SK-MEL-5 (cell line): Measurements from ENCODE around the gene MIER2. TPM values are rescaled to one million over a fixed set of nuclear protein-coding genes. Genes with fewer than 3 reads are reported as not detected.

ENCODE experiments used
- DNase-seq: peaks from one replicate; pipeline ENCODE4 v3.0.0-alpha.2; 2016; ENCODE audit warnings: low read depth, low spot score
- in situ Hi-C: cut with HindIII; loops from 2 replicates; pipeline ENCODE4 v1.10.0; 2016; ENCODE audit warnings: low sequenced_read_pairs, high pct_unique_total_duplicates, low pct_unique_long_range_greater_than_20kb
- total RNA-seq: library from RNA; depleted of rRNA; stranded (reverse); fragments of >200 nt; shearing (Covaris generic); gene quantifications from 2 replicates; pipeline ENCODE4 v1.2.3, GENCODE V29; 2014

Gene MIER2
- total RNA-seq, 1 experiment from 2014 or later: 8.2 TPM

DNA sequence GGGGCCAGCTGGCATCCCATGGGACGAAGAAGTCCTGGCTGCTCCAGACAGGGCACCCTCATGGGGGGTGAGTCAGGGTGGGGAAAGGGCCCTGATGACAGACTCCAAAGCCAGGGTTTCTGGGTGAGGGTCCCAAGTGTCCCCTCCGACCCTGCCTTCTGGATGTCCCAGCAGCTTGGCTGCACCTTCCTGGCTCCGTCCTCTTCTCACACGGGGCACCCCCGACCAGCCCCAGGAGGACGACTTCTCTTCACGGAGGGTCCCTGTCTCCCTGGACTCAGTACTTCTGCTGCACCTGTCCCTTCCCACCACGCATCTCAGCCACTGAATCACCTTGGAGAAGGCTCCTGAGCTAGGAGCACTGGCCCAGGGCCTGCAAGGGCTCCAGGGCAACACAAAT, 19.9 kb downstream of the MIER2 start:
- no peak for DNase-seq
- in situ Hi-C loops: no loop called here

DNA sequence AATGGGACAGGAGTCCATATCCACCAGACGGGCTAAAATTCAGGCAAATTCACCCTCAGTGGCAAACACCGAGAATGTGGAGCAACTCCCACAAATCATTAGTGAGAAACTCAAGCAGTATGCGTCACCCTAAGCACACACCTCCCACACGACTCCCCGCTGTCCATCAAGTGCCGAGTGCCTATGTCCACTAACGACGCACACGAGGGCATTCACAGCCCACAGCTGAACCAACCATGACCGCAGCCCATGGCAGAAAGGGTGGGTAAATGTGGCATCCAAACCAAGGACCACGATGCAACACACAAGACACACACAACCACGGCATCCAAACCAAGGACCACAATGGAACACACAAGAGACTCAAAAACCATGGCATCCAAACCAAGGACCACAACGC, 22.0 kb downstream of the MIER2 start:
- in situ Hi-C loops: no loop called here
- DNase-seq: no peak

- in situ Hi-C loops: no loop called here
- no peak for DNase-seq
Observed at GRCh38 chr19:318509-318774, 26.2 kb downstream of the MIER2 start.

GRCh38 chr19:317710-318508, 26.7 kb downstream of the MIER2 start:
- in situ Hi-C loops: no loop called here
- no peak for DNase-seq

- in situ Hi-C loops: no loop called here
- no peak for DNase-seq
Observed at GRCh38 chr19:315811-316210, 28.8 kb downstream of the MIER2 start.

DNA sequence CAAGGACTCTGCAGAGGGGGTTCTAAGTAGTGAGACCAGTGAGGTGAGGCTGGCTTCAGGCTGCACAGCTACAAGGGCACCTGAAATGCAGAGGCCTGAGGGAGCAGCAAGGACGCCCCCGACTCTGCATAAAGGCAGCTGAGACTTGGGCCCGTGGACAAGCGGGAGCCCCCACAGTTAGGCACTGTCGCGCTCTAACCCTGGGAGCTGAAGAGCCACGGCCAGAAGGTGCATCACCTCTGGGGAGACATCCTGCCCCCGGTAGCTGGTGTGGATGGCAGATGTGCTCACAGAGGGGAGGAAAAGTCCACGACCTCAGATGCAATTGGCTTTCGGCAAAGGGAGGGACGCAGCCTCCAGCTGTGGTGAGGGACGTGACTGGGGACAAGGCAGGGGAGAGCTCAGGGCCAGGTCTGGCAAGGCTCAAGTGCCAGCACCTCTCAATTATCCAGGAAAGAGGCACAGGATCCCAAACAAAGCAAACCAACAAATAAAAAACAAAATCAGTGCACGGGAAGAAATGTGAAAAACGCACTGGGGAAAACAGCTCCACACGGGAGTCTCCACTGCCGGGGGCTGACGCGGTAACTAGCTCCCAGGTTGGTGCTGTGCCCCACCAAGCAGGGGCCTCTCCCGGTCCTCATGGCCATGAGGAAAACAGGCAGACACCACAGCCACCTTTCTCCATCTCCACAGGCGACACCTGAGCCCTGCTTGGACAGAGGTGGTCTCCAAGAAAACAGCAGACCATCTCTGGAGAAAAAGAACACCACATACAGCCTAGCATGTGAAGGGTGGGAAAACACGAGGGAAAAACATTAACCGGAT, 30.4 kb downstream of the MIER2 start:
- in situ Hi-C loops: no loop called here
- DNase-seq: no peak

GRCh38 chr19:313169-313987, 31.2 kb downstream of the MIER2 start:
- no peak for DNase-seq
- in situ Hi-C loops: no loop called here

- no peak for DNase-seq
- in situ Hi-C loops: no loop called here
Observed at GRCh38 chr19:311813-312261, 32.8 kb downstream of the MIER2 start.

- DNase-seq: no peak
- in situ Hi-C loops: no loop called here
Observed at GRCh38 chr19:310781-311496, 33.7 kb downstream of the MIER2 start.

GRCh38 chr19:310141-310651, 34.4 kb downstream of the MIER2 start:
- in situ Hi-C loops: no loop called here
- DNase-seq: no peak

DNA sequence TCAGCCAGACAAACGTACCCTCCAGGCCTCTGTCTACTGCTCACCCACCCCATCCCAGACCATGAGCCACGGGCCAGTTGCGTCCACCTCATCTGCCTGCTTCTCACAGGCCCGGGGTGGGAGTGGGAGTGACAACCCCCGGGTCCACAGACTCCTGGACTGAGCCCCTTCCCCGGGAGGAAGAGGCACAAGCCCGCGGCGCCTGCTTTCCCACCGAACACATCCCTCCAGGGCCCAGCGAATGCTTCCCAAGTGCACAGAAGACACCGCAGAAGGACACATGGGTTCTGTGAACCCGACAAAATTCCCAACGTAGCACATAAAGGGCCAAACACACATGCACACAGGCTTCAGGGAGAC, 35.4 kb downstream of the MIER2 start:
- no peak for DNase-seq
- in situ Hi-C loops: no loop called here

DNA sequence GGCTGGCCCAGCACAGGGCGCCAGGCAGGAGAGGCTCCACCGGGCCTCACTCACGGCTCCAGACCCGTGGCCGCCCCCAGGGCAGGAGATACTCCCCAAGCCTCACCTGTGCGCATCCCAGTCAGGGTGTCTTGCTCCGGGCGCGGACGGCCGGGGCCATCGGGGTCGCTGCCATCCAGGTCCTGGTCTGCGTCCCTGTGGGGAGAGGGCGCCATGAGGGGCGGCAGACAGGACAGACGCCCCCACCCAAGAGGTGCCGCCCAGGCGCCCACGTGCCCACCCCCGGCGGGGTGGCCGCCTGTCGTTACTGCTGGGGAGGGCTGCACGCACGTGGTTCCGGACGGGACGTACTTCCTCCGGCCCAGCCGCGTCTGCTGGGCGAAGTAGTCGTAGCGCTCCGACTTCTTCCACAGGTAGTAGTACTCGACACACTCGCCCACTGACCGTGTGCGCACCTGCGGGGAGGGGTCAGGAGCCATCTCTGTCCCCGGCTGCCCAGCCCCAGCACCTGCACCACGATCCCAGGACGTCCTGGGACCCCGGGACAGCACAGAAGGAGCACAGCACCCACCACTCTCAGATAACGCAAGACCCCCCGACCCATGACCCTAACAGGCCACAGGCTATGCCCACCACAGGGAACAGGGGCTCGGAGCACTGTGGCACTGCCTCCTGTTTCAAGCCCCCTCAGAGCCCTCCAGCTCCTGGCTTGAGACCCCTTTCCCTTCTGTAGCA, 36.0 kb downstream of the MIER2 start:
- in situ Hi-C loops: no loop called here
- DNase-seq: no peak

- DNase-seq: no peak
- in situ Hi-C loops: no loop called here
Observed at GRCh38 chr19:307793-308420, 36.7 kb downstream of the MIER2 start.

GRCh38 chr19:307111-307531, 37.5 kb downstream of the MIER2 start:
- no peak for DNase-seq
- in situ Hi-C loops: no loop called here

DNA sequence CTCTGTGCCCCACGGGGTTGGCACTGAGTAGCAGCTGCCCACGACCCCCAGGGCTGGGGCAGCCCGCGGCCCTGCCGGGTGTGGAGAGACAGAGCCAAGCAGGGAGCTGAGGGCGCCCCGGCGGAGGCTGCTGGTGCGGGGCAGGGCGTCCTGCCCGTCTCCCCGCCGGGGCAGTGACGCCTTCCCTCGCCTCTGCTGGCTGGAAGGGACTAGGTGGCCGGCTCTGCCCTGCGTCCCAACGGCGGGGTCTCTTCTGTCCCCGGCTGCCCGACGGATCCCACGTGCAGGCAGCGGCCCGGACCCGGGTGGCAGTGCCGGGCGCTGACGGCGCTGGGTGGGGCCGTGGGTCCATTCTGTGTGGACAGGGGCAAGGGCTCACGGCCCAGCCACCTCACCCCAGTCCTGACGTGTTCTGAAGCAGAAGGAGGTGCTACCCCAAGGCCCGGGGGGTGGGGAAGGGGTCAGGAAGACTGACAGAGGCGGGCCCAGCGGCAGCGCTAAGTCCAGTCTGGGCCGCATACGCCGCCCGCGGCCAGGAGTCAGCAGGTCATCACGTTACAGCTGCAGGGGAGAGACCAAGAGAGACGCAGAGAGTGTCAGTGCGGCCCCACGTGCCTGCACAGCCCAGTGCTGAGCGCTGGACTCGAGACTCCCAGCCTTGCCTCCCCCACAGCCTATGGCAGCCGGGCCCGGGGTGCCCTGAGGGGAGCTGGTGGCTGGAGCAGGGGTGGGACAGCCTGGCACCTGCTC, 38.3 kb downstream of the MIER2 start:
- no peak for DNase-seq
- in situ Hi-C loops: no loop called here
